K562 (cell line): ENCODE measurements around the gene SIK3. TPM values are rescaled to one million over a fixed set of nuclear protein-coding genes. Genes with fewer than 3 reads are reported as not detected.
A peak's percentile ranks its signal among the peaks of the same experiment; 100 is the strongest.

Experiments used
- ATAC-seq: fragments of 200-7000 bp; cut with Tn5 transposase; 3 replicates; pipeline ENCODE4 v1.9.1; 2020; ENCODE audit warnings: moderate library complexity
- BruUV-seq: library from RNA; stranded (reverse); fragments of 400-500 nt; replicated peaks from 2 replicates; lab custom pipeline; 2021; lab: Mats Ljungman, UMichigan
- CTCF ChIA-PET: fragments of 300-600 bp; formaldehyde crosslinking; extraction: SDS; loops from one replicate; lab custom pipeline; 2021; ENCODE audit warnings: low intra/inter-chr PET ratio; lab: Yijun Ruan, JAX
- POLR2A ChIA-PET: fragments of 300-600, 350-650 bp; sonication (Branson Sonifier 250); formaldehyde crosslinking; extraction: SDS; loops from one replicate; lab custom pipeline; 2021; ENCODE audit warnings: antibody characterized with exemption, inconsistent platforms; lab: Yijun Ruan, JAX
- DNase-seq, 4 experiments: peaks; one replicate each; pipeline versions ENCODE4 v3.0.0 to v3.0.0-alpha.2; 2011 to 2018; ENCODE audit warnings: low spot score in 3 of 4, mixed read lengths in 3 of 4; ENCODE audit errors: extremely low read depth in 1 of 4
- FAIRE-seq: peaks from 2 replicates; lab custom pipeline; 2011; peaks lifted over from hg19 to GRCh38; lab: Jason Lieb, UNC
- H2AFZ ChIP-seq: 2 replicates; pipeline ENCODE4 v1.6.0; 2011; ENCODE audit warnings: low read depth, low read length, control low read depth, inconsistent platforms
- H3K27ac ChIP-seq: fragments of 200-600 bp; 3 replicates; pipeline ENCODE4 v1.8.0; 2011; ENCODE audit warnings: low read depth, mild to moderate bottlenecking, control low read depth, inconsistent platforms, low read length, moderate library complexity, mixed read lengths; ENCODE audit errors: extremely low read depth
- H3K27me3 ChIP-seq, 2 experiments: fragments of 300-600 bp in 1 of 2; 2 replicates in 1 of 2; 3 replicates in 1 of 2; pipeline versions ENCODE4 v1.6.0 to v1.8.0; 2011; ENCODE audit warnings: inconsistent platforms in 2 of 2, low read length in 2 of 2, mild to moderate bottlenecking in 1 of 2, mixed read lengths in 1 of 2, moderate library complexity in 1 of 2; ENCODE audit not compliant: control insufficient read depth in 2 of 2, insufficient read depth in 2 of 2
- H3K36me3 ChIP-seq: fragments of 300-600 bp; 3 replicates; pipeline ENCODE4 v1.8.0; 2011; ENCODE audit warnings: mild to moderate bottlenecking, low read length, inconsistent platforms; ENCODE audit not compliant: control insufficient read depth, insufficient read depth
- H3K4me1 ChIP-seq, 2 experiments: fragments of 200-600 bp in 1 of 2; replicated peaks in 1 of 2; 2 replicates in 1 of 2; 3 replicates in 1 of 2; pipeline versions ENCODE4 v1.5.1 to v1.8.0; 2011; ENCODE audit warnings: inconsistent platforms in 2 of 2, low read length in 2 of 2, mild to moderate bottlenecking in 1 of 2, mixed read lengths in 1 of 2, moderate library complexity in 1 of 2; ENCODE audit not compliant: control insufficient read depth in 2 of 2, insufficient read depth in 2 of 2
- H3K4me2 ChIP-seq: 2 replicates; pipeline ENCODE4 v1.6.1; 2011; ENCODE audit warnings: low read length, control low read depth, inconsistent platforms, mixed read lengths; ENCODE audit not compliant: insufficient read depth
- H3K4me3 ChIP-seq: fragments of 200-600 bp; sonication (generic), shearing (Covaris generic); 2 replicates; pipeline ENCODE4 v1.5.1; 2016; ENCODE audit warnings: control low read depth, inconsistent platforms
- H3K79me2 ChIP-seq: fragments of 200-600 bp; 3 replicates; pipeline ENCODE4 v1.8.0; 2011; ENCODE audit warnings: low read length, inconsistent platforms; ENCODE audit not compliant: control insufficient read depth, insufficient read depth
- H3K9ac ChIP-seq, 2 experiments: 2 replicates each; pipeline versions ENCODE4 v1.6.0 to v1.6.1; 2011; ENCODE audit warnings: low read depth in 2 of 2, low read length in 2 of 2, control low read depth in 1 of 2, inconsistent platforms in 1 of 2, mild to moderate bottlenecking in 1 of 2, mixed read lengths in 1 of 2; ENCODE audit not compliant: insufficient read depth in 1 of 2
- H3K9me1 ChIP-seq: one replicate; pipeline ENCODE4 v1.6.0; 2011; ENCODE audit warnings: inconsistent platforms, mild to moderate bottlenecking, low read length, moderate library complexity; ENCODE audit not compliant: control insufficient read depth, insufficient read depth
- H3K9me3 ChIP-seq: replicated peaks from 2 replicates; pipeline ENCODE4 v1.5.1; 2011; ENCODE audit warnings: low read depth, low read length, inconsistent platforms; ENCODE audit not compliant: control insufficient read depth, insufficient read depth
- H4K20me1 ChIP-seq: replicated peaks from 2 replicates; pipeline ENCODE4 v1.6.1; 2011; ENCODE audit warnings: low read length, inconsistent platforms, mixed read lengths; ENCODE audit not compliant: control insufficient read depth, insufficient read depth
- JUNB ChIP-seq: fragments of 450-650 bp; formaldehyde crosslinking; conservative IDR thresholded peaks from 2 replicates; pipeline ENCODE4 v1.4.0; 2020; ENCODE audit warnings: mild to moderate bottlenecking
- whole genome bisulfite sequencing: fragments of 100-300 bp; shearing (Covaris generic); methylation state at CpG from one replicate; pipeline ENCODE4 v1.1.6; 2016; ENCODE audit warnings: low coverage, mixed read lengths; ENCODE audit not compliant: insufficient coverage; ENCODE audit errors: missing lambda C conversion rate; 5-methylcytosine and 5-hydroxymethylcytosine counted together
- in situ Hi-C: fragments of 300-500 bp; cut with MboI; formaldehyde crosslinking; loops from 4 replicates; pipeline ENCODE4 v1.15.0; 2018; ENCODE audit warnings: inconsistent platforms, mixed read lengths
- intact Hi-C: fragments of 100-400 bp; cut with micrococcal nuclease; formaldehyde crosslinking; loops from 2 replicates; pipeline ENCODE4 v1.14.2; 2022
- polyA plus RNA-seq, 8 experiments: library from polyadenylated mRNA; depleted of rRNA in 4 of 8; stranded (reverse) in 5 of 8; unstranded in 3 of 8; fragments of >200 nt; fragmentation: Nextera tagmentation in 2 of 8; fragmentation: Illumina TruSeq in 1 of 8; extraction: Ambion mirVana in 2 of 8; extraction: Trizol in 1 of 8; gene quantifications; 2 replicates each; pipeline versions ENCODE4 v1.2.1 to v1.2.3, GENCODE V29; 2011 to 2014; ENCODE audit warnings: inconsistent platforms in 1 of 8, missing spikeins in 1 of 8
- total RNA-seq, 7 experiments: library from RNA; depleted of rRNA in 6 of 7; stranded (reverse); fragments of >200 nt in 6 of 7; fragmentation: Illumina TruSeq in 2 of 7; extraction: Trizol in 2 of 7; gene quantifications; 2 replicates each; pipeline versions ENCODE4 v1.2.1 to v1.2.3, GENCODE V29; 2011 to 2021; ENCODE audit warnings: low replicate concordance in 1 of 7
- TF ChIP-seq, protein P1 (sequence below), 2 experiments: IDR thresholded peaks in 1 of 2; conservative IDR thresholded peaks in 1 of 2; 2 replicates each; pipeline ENCODE4 v1.6.1; 2016; ENCODE audit warnings: low read depth in 2 of 2, mild to moderate bottlenecking in 1 of 2, missing compliant biosample characterization in 1 of 2, missing genetic modification characterization in 1 of 2, moderate library complexity in 1 of 2

The SIK3 gene
- total and polyA plus RNA-seq, 9 of the 15 experiments (the other 6 are each of a cell fraction or from before 2014, with no cell fraction given): 1.6 to 21.6 (median 8.0) TPM

DNA sequence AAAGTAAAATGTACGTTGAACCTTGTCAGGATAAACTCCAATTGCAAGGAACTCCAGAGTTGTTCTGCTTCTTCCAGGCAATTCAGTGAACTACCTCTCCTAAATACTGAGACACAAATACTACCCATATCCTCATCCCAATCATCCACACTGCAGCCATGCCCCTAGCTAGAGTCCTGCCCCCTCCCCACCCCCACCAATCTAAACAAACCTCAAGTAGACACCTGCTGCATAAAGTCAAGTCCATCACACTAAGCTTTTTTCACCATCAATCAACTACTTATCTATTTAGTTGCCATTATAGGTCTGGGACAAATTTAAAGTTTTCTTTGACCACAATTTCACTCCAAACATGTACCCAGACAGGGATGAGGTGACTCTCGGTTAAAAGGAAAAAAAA is 167.6 kb downstream of the SIK3 start:
- peak; percentile 37 for ATAC-seq
- Histone ChIP-seq H3K27me3 (no peaks in the 10 kb centered on the region), H4K20me1 (no peaks in the 10 kb centered on the region), H3K4me2 (no peak overlapping the region), H2AFZ (no peak overlapping the region), H3K79me2 (no peaks in the 10 kb centered on the region), H3K4me1 (peaks cover 3 to 31% of the 10 kb centered on the region in 2 experiments), H3K9me3 (no peaks in the 10 kb centered on the region), H3K9me1 (no peaks in the 10 kb centered on the region), H3K27ac (peak overlapping the region; percentile 17; the same call in 1 of the 3 replicates), H3K9ac (no peak overlapping the region), H3K36me3 (peaks cover 12% of the 10 kb centered on the region; the same call in 2 of the 3 replicates)
- BruUV-seq: no TSS peak
- DNase-seq: peak in 1 of 4 experiments; percentile 22
- intact Hi-C loops: no loop called here
- no peak for FAIRE-seq
- TF ChIP-seq JUNB: no peak
- TF ChIP-seq, protein P1, sequence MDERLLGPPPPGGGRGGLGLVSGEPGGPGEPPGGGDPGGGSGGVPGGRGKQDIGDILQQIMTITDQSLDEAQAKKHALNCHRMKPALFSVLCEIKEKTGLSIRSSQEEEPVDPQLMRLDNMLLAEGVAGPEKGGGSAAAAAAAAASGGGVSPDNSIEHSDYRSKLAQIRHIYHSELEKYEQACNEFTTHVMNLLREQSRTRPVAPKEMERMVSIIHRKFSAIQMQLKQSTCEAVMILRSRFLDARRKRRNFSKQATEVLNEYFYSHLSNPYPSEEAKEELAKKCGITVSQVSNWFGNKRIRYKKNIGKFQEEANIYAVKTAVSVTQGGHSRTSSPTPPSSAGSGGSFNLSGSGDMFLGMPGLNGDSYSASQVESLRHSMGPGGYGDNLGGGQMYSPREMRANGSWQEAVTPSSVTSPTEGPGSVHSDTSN (CRISPR knock-in tag; IDR thresholded peaks at IDR 0.05; ENCODE audit: low read depth): no peak
- TF ChIP-seq, protein P1 (tag; conservative IDR thresholded peaks at IDR 0.05; ENCODE audit: low read depth): 0 out of 2 replicates have a peak, but pooled peaks have one; percentile 19
- TF ChIP-seq, all 486 proteins: peak for 1
- ChIA-PET CTCF (no interaction called here), POLR2A (interaction anchor here (0.7 kb wide), 1 partner anchor 12 kb away, joined by 4 read pairs; no protein-coding TSS in a partner anchor)
- in situ Hi-C loops: no loop called here
- 66% methylated on average over 2 of the region's 2 CpGs for WGBS
- H3K4me3 ChIP-seq: no peak overlapping the region
